ENCODE results near the gene KEL. TPM values are rescaled to one million over a fixed set of nuclear protein-coding genes. Genes with fewer than 3 reads are reported as not detected.

The KEL gene
- total and polyA plus RNA-seq, 2 of the 4 experiments (the other 2 are of a cell fraction) = 0.03 TPM; not detected in 1

- Histone ChIP-seq H3K9me1 (ENCODE audit: insufficient read depth, low read length) (no peaks in the 10 kb centered on the region), H2AFZ (replicated peaks; ENCODE audit: low read length, poor library complexity) (no peak overlapping the region), H2BK5ac (ENCODE audit: low read depth, low read length, poor library complexity, severe bottlenecking) (no peak overlapping the region), H2AK5ac (ENCODE audit: low read depth, low read length) (no peak overlapping the region), H3K79me1 (ENCODE audit: low read depth in 1 of 2, low read length in 2 of 2) (no peaks in the 10 kb centered on the region), H3K14ac (replicated peaks; ENCODE audit: low read depth, low read length) (no peak overlapping the region), H3K36me3 (ENCODE audit: control insufficient read depth, insufficient read depth, low read length) (no peaks in the 10 kb centered on the region), H2BK15ac (ENCODE audit: low read depth, low read length) (no peak overlapping the region), H3K23ac (ENCODE audit: low read depth, low read length) (no peak overlapping the region), H3K9me3 (ENCODE audit: control insufficient read depth, insufficient read depth, low read length) (peaks cover 11% of the 10 kb centered on the region; the same call in 1 of the 2 replicates), H4K8ac (ENCODE audit: low read depth in 2 of 2, low read length in 2 of 2) (no peak overlapping the region), H3K18ac (ENCODE audit: low read depth, low read length) (no peak overlapping the region), H3K4ac (ENCODE audit: low read depth, low read length) (no peak overlapping the region), H4K5ac (ENCODE audit: low read depth, low read length) (no peak overlapping the region), H2BK20ac (ENCODE audit: low read depth, low read length) (no peak overlapping the region), H3K56ac (ENCODE audit: extremely low read depth, insufficient read depth, low read length) (no peak overlapping the region), H4K20me1 (ENCODE audit: insufficient read depth, low read length) (no peaks in the 10 kb centered on the region), H2BK120ac (ENCODE audit: low read depth, low read length) (no peak overlapping the region), H3K27ac (ENCODE audit: insufficient read depth, low read length) (no peak overlapping the region), H3K4me3 (ENCODE audit: insufficient read depth, low read depth, low read length) (no peak overlapping the region), H3K4me1 (ENCODE audit: control insufficient read depth, insufficient read depth, low read length) (no peaks in the 10 kb centered on the region), H4K91ac (ENCODE audit: insufficient read depth, low read depth, low read length) (no peak overlapping the region), H3K9ac (ENCODE audit: low read depth, low read length) (no peak overlapping the region), H3K27me3 (ENCODE audit: control insufficient read depth, insufficient read depth, low read length) (no peaks in the 10 kb centered on the region), H3K4me2 (ENCODE audit: low read depth, low read length) (no peak overlapping the region), H2AK9ac (replicated peaks; ENCODE audit: low read depth, low read length, poor library complexity) (no peak overlapping the region)
- intact Hi-C loops (cut with micrococcal nuclease) (no loop called here), dilution Hi-C loops (cut with HindIII; ENCODE audit: low sequenced_read_pairs, unreplicated experiment) (no loop called here), in situ Hi-C loops (cut with MboI; ENCODE audit: low sequenced_read_pairs) (no loop called here)
- BruUV-seq (replicated peaks) = no TSS peak
- DNase-seq (no peak), ATAC-seq (ENCODE audit: low read depth) (no peak)
- no peak for TF ChIP-seq SMC3 (IDR thresholded peaks at IDR 0.05; ENCODE audit: low read depth, low read length)
- no peak for TF ChIP-seq USF2 (IDR thresholded peaks at IDR 0.05; ENCODE audit: low read depth, low read length)
- no peak for TF ChIP-seq BHLHE40 (IDR thresholded peaks at IDR 0.05; ENCODE audit: low read depth, low read length)
- TF ChIP-seq RAD21 (IDR thresholded peaks at IDR 0.05; ENCODE audit: low read length) = no peak
- TF ChIP-seq MXI1 (IDR thresholded peaks at IDR 0.05; ENCODE audit: borderline replicate concordance, low read depth, low read length) = no peak
- no peak for TF ChIP-seq MAZ (IDR thresholded peaks at IDR 0.05; ENCODE audit: borderline replicate concordance, low read depth, low read length)
- TF ChIP-seq FOS (IDR thresholded peaks at IDR 0.05; ENCODE audit: low read depth, low read length) = no peak
- TF ChIP-seq MAFK (IDR thresholded peaks at IDR 0.05; ENCODE audit: low read depth, low read length) = no peak
- TF ChIP-seq CHD1 (IDR thresholded peaks at IDR 0.05; ENCODE audit: low read depth, low read length) = no peak
- TF ChIP-seq POLR2A (IDR thresholded peaks at IDR 0.05; ENCODE audit: low read depth, low read length) = no peak
- TF ChIP-seq RCOR1 (IDR thresholded peaks at IDR 0.05; ENCODE audit: insufficient replicate concordance, low read length) = no peak
- TF ChIP-seq CEBPB (IDR thresholded peaks at IDR 0.05; ENCODE audit: low read depth, low read length) = no peak
- no peak for TF ChIP-seq RFX5 (IDR thresholded peaks at IDR 0.05; ENCODE audit: low read depth, low read length)
- TF ChIP-seq CTCF (conservative IDR thresholded peaks at IDR 0.05; ENCODE audit: low read depth, low read length) = no peak
- TF ChIP-seq ELK1 (IDR thresholded peaks at IDR 0.05; ENCODE audit: borderline replicate concordance, low read depth, low read length) = no peak
- TF ChIP-seq NFE2L2 (IDR thresholded peaks at IDR 0.05; ENCODE audit: low read depth, low read length) = no peak
- POLR2A ChIA-PET (ENCODE audit: unreplicated experiment) = no interaction called here
- CTCF ChIA-PET = no interaction called here
Observed at GRCh38 chr7:142950235-142950634, 11.9 kb downstream of the KEL start.
